ENCODE measurements around the gene TRMT10A.
A peak's percentile ranks its signal among the peaks of the same experiment; 100 is the strongest.

Gene TRMT10A

GRCh38 chr4:99563310-99564186 is at the start of gene TRMT10A:
TSS of gene TRMT10A (minus strand) at chr4:99564039. CDS start at chr4:99559338, 4,701 bp downstream.
- Mint-ChIP-seq H3K36me3 (no peaks in the 10 kb centered on the region), H3K4me1 (ENCODE audit: low read depth) (peaks cover 23% of the 10 kb centered on the region), H3K27ac (peak within 1 kb of the TSS; percentile 96), H3K9me3 (ENCODE audit: low read depth) (no peaks in the 10 kb centered on the region), H3K27me3 (peaks cover 9% of the 10 kb centered on the region), H3K4me3 (peak within 1 kb of the TSS; percentile 91)

DNA sequence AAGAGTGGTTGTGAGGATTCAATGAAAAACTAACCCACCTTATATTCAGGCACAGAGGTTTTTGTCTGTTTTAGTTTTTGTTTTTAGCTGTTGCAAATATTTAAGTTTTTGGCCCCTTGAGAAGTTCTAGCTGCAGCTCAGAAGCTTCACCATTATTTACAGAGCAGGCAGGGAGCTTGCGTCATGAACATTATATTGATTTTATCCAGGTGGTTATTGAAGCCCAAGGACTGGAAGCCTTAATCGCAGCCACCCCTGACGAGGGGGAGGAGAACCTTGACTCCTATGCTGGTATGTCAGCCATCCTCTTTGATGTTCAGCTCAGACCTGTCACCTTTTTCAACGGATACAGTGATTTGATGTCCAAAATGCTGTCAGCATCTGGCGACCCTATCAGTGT is 48.9 kb upstream of the TRMT10A start:
- peaks cover 18% of the 10 kb centered on the region for H3K27me3 Mint-ChIP-seq
- no peaks in the 10 kb centered on the region for H3K9me3 Mint-ChIP-seq (ENCODE audit: low read depth)
- H3K4me1 Mint-ChIP-seq (ENCODE audit: low read depth): no peaks in the 10 kb centered on the region
- no peaks in the 10 kb centered on the region for H3K36me3 Mint-ChIP-seq
- no peak overlapping the region for H3K27ac Mint-ChIP-seq
- no peak overlapping the region for H3K4me3 Mint-ChIP-seq

GRCh38 chr4:99612281-99612680 is 48.4 kb upstream of the TRMT10A start:
- no peaks in the 10 kb centered on the region for H3K4me1 Mint-ChIP-seq (ENCODE audit: low read depth)
- no peaks in the 10 kb centered on the region for H3K9me3 Mint-ChIP-seq (ENCODE audit: low read depth)
- H3K27ac Mint-ChIP-seq: no peak overlapping the region
- H3K36me3 Mint-ChIP-seq: peaks cover 2% of the 10 kb centered on the region
- no peak overlapping the region for H3K4me3 Mint-ChIP-seq
- H3K27me3 Mint-ChIP-seq: peaks cover 22% of the 10 kb centered on the region

DNA sequence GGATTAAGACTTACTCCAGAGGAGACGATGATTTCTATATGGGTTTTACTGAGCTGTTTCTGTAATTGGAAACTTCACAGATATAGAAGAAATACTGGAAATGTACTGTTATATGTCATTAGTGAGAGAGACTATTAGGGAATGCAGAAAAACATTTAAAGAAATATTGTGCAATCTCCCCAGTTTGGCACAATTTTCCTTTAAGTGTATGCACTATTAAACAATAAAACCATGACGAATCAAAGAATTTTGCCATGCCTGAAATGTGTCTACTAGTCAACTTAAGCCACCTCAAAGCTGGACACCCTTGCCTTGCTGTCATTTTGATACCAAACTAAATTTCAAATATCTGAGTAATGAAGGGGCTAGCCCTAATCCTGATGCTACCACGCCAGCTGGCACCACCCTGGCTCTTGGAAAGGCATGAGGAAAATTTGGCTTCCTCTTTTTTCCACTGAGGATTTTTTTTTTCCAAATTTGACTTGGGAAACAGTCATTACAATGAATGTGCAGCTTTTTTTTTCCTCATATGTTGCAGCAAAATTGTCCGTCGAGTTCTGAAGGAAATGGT is 46.9 kb upstream of the TRMT10A start:
- peaks cover 22% of the 10 kb centered on the region for H3K27me3 Mint-ChIP-seq
- H3K27ac Mint-ChIP-seq: no peak overlapping the region
- H3K36me3 Mint-ChIP-seq: peaks cover 2% of the 10 kb centered on the region
- no peaks in the 10 kb centered on the region for H3K9me3 Mint-ChIP-seq (ENCODE audit: low read depth)
- no peaks in the 10 kb centered on the region for H3K4me1 Mint-ChIP-seq (ENCODE audit: low read depth)
- no peak overlapping the region for H3K4me3 Mint-ChIP-seq

DNA sequence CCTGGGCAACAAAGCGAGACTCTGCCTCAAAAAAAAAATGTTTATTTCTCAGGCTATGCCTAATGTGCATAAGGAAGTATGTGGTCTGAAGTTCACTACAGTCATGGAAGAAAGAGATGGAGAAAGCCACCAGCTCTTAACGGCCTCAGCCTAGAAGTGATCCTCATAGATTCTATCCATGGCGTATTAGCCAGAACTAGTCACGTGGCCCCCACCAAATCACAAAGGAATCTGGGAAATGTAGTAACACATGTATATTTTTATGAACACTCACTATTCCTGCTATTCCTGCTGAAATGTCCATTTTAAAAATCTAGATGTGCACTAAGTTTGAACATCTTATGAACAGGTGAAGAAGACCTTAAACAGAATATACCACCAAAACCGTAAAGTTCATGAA is 44.6 kb upstream of the TRMT10A start:
- peaks cover 2% of the 10 kb centered on the region for H3K36me3 Mint-ChIP-seq
- no peak overlapping the region for H3K4me3 Mint-ChIP-seq
- no peaks in the 10 kb centered on the region for H3K9me3 Mint-ChIP-seq (ENCODE audit: low read depth)
- H3K27ac Mint-ChIP-seq: no peak overlapping the region
- no peaks in the 10 kb centered on the region for H3K4me1 Mint-ChIP-seq (ENCODE audit: low read depth)
- peaks cover 26% of the 10 kb centered on the region for H3K27me3 Mint-ChIP-seq

GRCh38 chr4:99606716-99607115 is 42.9 kb upstream of the TRMT10A start:
- Mint-ChIP-seq H3K27me3 (peaks cover 21% of the 10 kb centered on the region), H3K9me3 (ENCODE audit: low read depth) (no peaks in the 10 kb centered on the region), H3K36me3 (peaks cover 2% of the 10 kb centered on the region), H3K4me3 (no peak overlapping the region), H3K4me1 (ENCODE audit: low read depth) (no peaks in the 10 kb centered on the region), H3K27ac (no peak overlapping the region)

DNA sequence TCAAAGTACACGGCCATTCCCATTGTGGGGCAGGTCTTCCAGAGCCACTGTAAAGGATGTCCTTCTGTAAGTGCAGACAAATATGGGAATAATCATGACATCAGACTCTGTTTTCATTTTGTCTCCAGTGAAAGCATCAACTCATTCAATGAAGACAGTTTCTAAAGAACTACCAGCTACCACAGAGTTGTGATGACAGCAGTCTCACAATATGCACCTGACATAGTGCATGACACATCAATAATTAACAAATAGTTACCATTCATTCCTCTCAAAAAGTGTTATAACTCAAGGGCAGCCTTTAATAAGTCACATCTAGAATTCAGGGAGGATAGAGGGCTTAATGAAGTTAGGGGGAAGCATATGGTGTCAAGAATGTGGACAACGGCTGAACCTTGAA is 31.0 kb upstream of the TRMT10A start:
- Mint-ChIP-seq H3K4me3 (no peak overlapping the region), H3K27me3 (no peaks in the 10 kb centered on the region), H3K27ac (no peak overlapping the region), H3K9me3 (ENCODE audit: low read depth) (no peaks in the 10 kb centered on the region), H3K4me1 (ENCODE audit: low read depth) (no peaks in the 10 kb centered on the region), H3K36me3 (no peaks in the 10 kb centered on the region)

DNA sequence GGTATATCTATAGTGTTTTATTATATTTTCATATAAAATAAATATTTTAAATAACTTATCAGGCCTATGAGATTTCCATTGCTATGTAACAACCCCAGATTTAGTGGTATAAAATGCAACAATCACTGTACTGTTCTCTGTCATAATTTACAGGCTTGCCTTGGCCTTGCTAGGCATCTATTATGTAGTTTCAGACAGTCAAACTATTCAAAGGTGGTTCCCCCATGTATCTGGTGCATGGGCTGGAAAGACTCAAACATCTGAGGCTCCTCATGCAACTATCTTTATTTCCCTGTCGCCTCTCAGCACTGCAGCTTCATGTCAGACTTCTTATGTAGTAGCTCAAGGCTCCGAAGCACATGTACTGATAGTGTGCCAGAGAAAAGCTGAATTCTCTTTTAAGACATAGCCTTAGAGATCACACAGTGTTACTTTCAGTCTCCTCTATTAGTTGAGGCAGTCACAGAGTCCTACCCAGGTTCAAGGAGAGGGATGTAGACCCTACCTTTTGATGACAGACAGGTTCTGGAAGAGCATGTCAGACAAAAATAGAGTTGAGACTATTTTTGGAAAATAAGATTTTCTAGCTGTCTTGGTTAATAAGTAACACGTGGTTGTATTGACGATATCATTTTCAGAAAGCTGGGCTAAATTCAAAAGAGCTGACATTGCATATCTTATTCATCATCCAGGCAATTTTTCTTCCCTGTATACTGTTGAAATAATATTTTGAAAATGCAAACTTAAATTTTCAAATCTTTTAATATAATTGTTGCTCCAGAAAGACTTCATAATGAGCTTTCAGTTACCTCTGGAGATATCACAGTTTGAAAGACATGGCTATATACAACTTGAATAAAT is 30.2 kb upstream of the TRMT10A start:
- no peaks in the 10 kb centered on the region for H3K27me3 Mint-ChIP-seq
- H3K36me3 Mint-ChIP-seq: no peaks in the 10 kb centered on the region

GRCh38 chr4:99591757-99592156 is 27.9 kb upstream of the TRMT10A start:
- H3K4me3 Mint-ChIP-seq: no peak overlapping the region
- H3K36me3 Mint-ChIP-seq: no peaks in the 10 kb centered on the region
- H3K9me3 Mint-ChIP-seq (ENCODE audit: low read depth): no peaks in the 10 kb centered on the region
- no peaks in the 10 kb centered on the region for H3K27me3 Mint-ChIP-seq
- H3K27ac Mint-ChIP-seq: no peak overlapping the region
- no peaks in the 10 kb centered on the region for H3K4me1 Mint-ChIP-seq (ENCODE audit: low read depth)

More for the DNA sequence above, 30.2 kb upstream of the TRMT10A start:
- Mint-ChIP-seq H3K4me1 (ENCODE audit: low read depth) (no peaks in the 10 kb centered on the region), H3K4me3 (no peak overlapping the region), H3K27ac (no peak overlapping the region), H3K9me3 (ENCODE audit: low read depth) (no peaks in the 10 kb centered on the region)

DNA sequence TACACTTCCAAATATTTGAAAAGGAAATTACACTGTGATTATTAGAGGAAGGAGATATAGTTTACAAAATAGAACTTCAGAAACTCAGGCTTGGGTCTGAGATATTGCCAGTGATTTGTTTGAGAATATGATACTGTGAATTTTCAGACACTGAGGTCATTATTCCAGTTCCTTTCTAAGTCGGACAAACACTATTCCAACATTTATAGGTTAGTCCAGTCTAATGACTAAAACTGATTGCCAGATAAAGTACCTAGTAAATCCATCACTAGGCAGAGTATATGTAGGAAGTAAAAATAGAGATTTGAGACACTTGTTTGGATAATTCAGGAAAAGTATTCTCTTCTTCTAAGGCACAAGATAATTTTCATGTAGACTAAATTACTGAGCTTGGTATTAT is 24.0 kb upstream of the TRMT10A start:
- no peak overlapping the region for H3K27ac Mint-ChIP-seq
- H3K9me3 Mint-ChIP-seq (ENCODE audit: low read depth): no peaks in the 10 kb centered on the region
- no peaks in the 10 kb centered on the region for H3K36me3 Mint-ChIP-seq
- peaks cover 7% of the 10 kb centered on the region for H3K27me3 Mint-ChIP-seq
- H3K4me3 Mint-ChIP-seq: no peak overlapping the region
- no peaks in the 10 kb centered on the region for H3K4me1 Mint-ChIP-seq (ENCODE audit: low read depth)

DNA sequence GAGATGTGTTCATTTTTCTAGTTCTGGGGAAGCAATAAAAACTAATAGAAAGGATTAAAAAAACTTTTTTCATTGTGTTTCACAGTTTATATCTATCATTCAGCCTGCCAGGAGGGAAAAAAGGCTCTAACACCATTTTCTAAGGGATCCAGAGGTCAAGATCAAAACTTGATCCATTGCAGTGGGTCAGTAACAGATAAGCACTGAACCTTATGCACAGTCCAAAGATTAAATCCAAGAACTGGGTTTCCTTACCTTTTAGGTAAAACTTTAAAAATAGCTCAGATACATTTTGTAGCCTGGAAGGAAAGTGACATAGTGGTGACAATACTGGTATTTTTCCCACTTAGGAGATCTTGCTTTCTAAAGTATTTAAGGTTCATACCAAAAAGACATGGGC is 23.5 kb upstream of the TRMT10A start:
- H3K4me3 Mint-ChIP-seq: no peak overlapping the region
- H3K27ac Mint-ChIP-seq: no peak overlapping the region
- H3K9me3 Mint-ChIP-seq (ENCODE audit: low read depth): no peaks in the 10 kb centered on the region
- H3K27me3 Mint-ChIP-seq: peaks cover 7% of the 10 kb centered on the region
- no peaks in the 10 kb centered on the region for H3K4me1 Mint-ChIP-seq (ENCODE audit: low read depth)
- H3K36me3 Mint-ChIP-seq: no peaks in the 10 kb centered on the region

DNA sequence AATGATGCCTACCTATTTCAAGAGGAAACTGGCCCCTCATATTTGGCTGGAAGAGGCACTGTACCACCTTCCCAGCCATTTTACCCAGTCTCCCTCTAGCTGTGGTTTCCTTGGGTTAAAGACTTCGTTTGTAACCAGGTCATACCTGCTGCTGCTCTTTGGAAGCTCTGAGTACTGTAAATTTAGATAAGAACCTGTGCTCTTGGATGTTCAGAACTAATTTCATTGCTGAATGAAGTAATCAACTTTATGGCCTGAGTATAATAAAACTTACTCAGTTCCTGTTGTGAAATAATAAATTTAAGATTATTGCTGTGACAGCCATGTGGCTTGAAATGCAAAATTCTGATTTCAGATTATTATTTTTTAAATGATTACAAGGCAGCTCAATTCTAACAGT is 23.0 kb upstream of the TRMT10A start:
- Mint-ChIP-seq H3K27me3 (peaks cover 11% of the 10 kb centered on the region), H3K9me3 (ENCODE audit: low read depth) (no peaks in the 10 kb centered on the region), H3K36me3 (no peaks in the 10 kb centered on the region), H3K4me3 (no peak overlapping the region), H3K27ac (no peak overlapping the region), H3K4me1 (ENCODE audit: low read depth) (no peaks in the 10 kb centered on the region)

GRCh38 chr4:99586322-99586721 is 22.5 kb upstream of the TRMT10A start:
- Mint-ChIP-seq H3K4me3 (no peak overlapping the region), H3K27me3 (peaks cover 15% of the 10 kb centered on the region), H3K4me1 (ENCODE audit: low read depth) (no peaks in the 10 kb centered on the region), H3K9me3 (ENCODE audit: low read depth) (no peaks in the 10 kb centered on the region), H3K27ac (no peak overlapping the region), H3K36me3 (no peaks in the 10 kb centered on the region)

GRCh38 chr4:99585516-99585915 is 21.7 kb upstream of the TRMT10A start:
- Mint-ChIP-seq H3K27me3 (peaks cover 15% of the 10 kb centered on the region), H3K9me3 (ENCODE audit: low read depth) (no peaks in the 10 kb centered on the region), H3K36me3 (no peaks in the 10 kb centered on the region), H3K27ac (no peak overlapping the region), H3K4me1 (ENCODE audit: low read depth) (no peaks in the 10 kb centered on the region), H3K4me3 (no peak overlapping the region)

DNA sequence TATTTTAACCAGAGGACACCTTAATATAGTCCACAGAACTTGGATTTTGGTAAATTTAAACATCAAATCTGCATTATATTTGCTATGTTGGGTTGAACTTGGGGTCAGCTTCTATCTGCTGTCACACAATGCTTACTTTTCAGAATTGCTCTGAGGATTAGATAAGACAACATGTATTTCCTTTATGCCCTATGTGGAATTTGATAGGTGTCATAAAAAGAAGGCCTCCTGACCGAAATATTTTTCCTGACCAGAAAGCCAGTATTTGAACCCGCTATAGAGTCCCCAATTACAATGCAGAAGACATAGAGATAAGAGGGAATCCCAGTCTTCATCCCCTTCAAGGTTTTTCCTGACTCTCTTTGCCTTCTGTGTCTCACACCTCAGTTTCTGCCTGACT is 14.9 kb upstream of the TRMT10A start:
- Mint-ChIP-seq H3K9me3 (ENCODE audit: low read depth) (no peaks in the 10 kb centered on the region), H3K27me3 (peaks cover 21% of the 10 kb centered on the region), H3K36me3 (no peaks in the 10 kb centered on the region), H3K4me3 (no peak overlapping the region), H3K27ac (no peak overlapping the region), H3K4me1 (ENCODE audit: low read depth) (no peaks in the 10 kb centered on the region)
